ENCODE data around the gene TXNRD1. TPM values are rescaled to one million over a fixed set of nuclear protein-coding genes. Genes with fewer than 3 reads are reported as not detected.
"Not testable (repeated sequence)": the region's sequence is repeated elsewhere in the genome, so short reads cannot be mapped to it uniquely, and the experiment has no call there.

Gene TXNRD1
- total RNA-seq, 1 donor from 2014 or later: 102 TPM

- DNase-seq: no peak
Measured at GRCh38 chr12:104305349-104305748, 89.8 kb downstream of the TXNRD1 start.

- DNase-seq: no peak
Measured at GRCh38 chr12:104306376-104306775, 90.8 kb downstream of the TXNRD1 start.

- DNase-seq: no peak
Measured at GRCh38 chr12:104306943-104307654, 91.5 kb downstream of the TXNRD1 start.

- no peak for DNase-seq
Measured at GRCh38 chr12:104307655-104308000, 92.0 kb downstream of the TXNRD1 start.

- DNase-seq: no peak
Measured at GRCh38 chr12:104309446-104309993, 93.9 kb downstream of the TXNRD1 start.

GRCh38 chr12:104310751-104311633 lies 95.4 kb downstream of the TXNRD1 start:
- no peak for DNase-seq

GRCh38 chr12:104312202-104312601 lies 96.6 kb downstream of the TXNRD1 start:
- no peak for DNase-seq

- no peak for DNase-seq
Measured at GRCh38 chr12:104312654-104313053, 97.1 kb downstream of the TXNRD1 start.

- DNase-seq: no peak
Measured at GRCh38 chr12:104313568-104314241, 98.1 kb downstream of the TXNRD1 start.

GRCh38 chr12:104314242-104314614 lies 98.6 kb downstream of the TXNRD1 start:
- no peak for DNase-seq

GRCh38 chr12:104315326-104316224 lies 100.0 kb downstream of the TXNRD1 start:
- DNase-seq: no peak

GRCh38 chr12:104316936-104317335 lies 101.4 kb downstream of the TXNRD1 start:
- no peak for DNase-seq

- no peak for DNase-seq
Measured at GRCh38 chr12:104317538-104318210, 102.1 kb downstream of the TXNRD1 start.

GRCh38 chr12:104319028-104319427 lies 103.4 kb downstream of the TXNRD1 start:
- no peak for DNase-seq

GRCh38 chr12:104319918-104320626 lies 104.5 kb downstream of the TXNRD1 start:
- DNase-seq: no peak

- no peak for DNase-seq
Measured at GRCh38 chr12:104320627-104321024, 105.0 kb downstream of the TXNRD1 start.

- DNase-seq: no peak
Measured at GRCh38 chr12:104321949-104322348, 106.4 kb downstream of the TXNRD1 start.

- not testable (repeated sequence) for DNase-seq
Measured at GRCh38 chr12:104322533-104322932, 107.0 kb downstream of the TXNRD1 start.

- no peak for DNase-seq
Measured at GRCh38 chr12:104323899-104324298, 108.3 kb downstream of the TXNRD1 start.

GRCh38 chr12:104328278-104328677 lies 112.7 kb downstream of the TXNRD1 start:
- DNase-seq: not testable (repeated sequence)

Data from occipital lobe (tissue), 2 donors.